Nephron progenitor cell (in vitro differentiated cells): Measurements from ENCODE around the gene GRAMD1A.

ENCODE experiments used
- DNase-seq: peaks from one replicate; pipeline ENCODE4 v3.0.0; 2021
- H3K27ac Mint-ChIP-seq: 2 replicates; pipeline ENCODE4 v1.8.0; 2021; ENCODE audit warnings: mild to moderate bottlenecking, moderate library complexity, mixed read lengths
- H3K27me3 Mint-ChIP-seq: 2 replicates; pipeline ENCODE4 v1.8.0; 2021; ENCODE audit warnings: mild to moderate bottlenecking, low read depth, mixed read lengths; ENCODE audit not compliant: poor library complexity
- H3K36me3 Mint-ChIP-seq: 2 replicates; pipeline ENCODE4 v1.8.0; 2021; ENCODE audit warnings: low read depth, mixed read lengths
- H3K4me1 Mint-ChIP-seq: 2 replicates; pipeline ENCODE4 v1.8.0; 2021; ENCODE audit warnings: mixed read lengths
- H3K4me3 Mint-ChIP-seq: 2 replicates; pipeline ENCODE4 v1.8.0; 2021; ENCODE audit warnings: mild to moderate bottlenecking, moderate library complexity, mixed read lengths
- H3K9me3 Mint-ChIP-seq: 2 replicates; pipeline ENCODE4 v1.8.0; 2021; ENCODE audit warnings: mild to moderate bottlenecking, moderate library complexity, mixed read lengths
- CTCF ChIP-seq: fragments of 200-600 bp; sonication (generic); IDR thresholded peaks from 2 replicates; pipeline ENCODE4 v1.5.0; 2021; ENCODE audit warnings: antibody characterized with exemption

Gene GRAMD1A

GRCh38 chr19:35037716-35038622, 37.8 kb downstream of the GRAMD1A start:
- Mint-ChIP-seq H3K27me3 (peaks cover 17% of the 10 kb centered on the region), H3K27ac (no peak overlapping the region), H3K36me3 (peaks cover 9% of the 10 kb centered on the region), H3K4me3 (no peak overlapping the region), H3K4me1 (peaks cover 60% of the 10 kb centered on the region), H3K9me3 (no peaks in the 10 kb centered on the region)
- TF ChIP-seq CTCF = no peak
- DNase-seq = no peak

- peak overlapping the region; percentile 45 for H3K4me3 Mint-ChIP-seq
- no peak for TF ChIP-seq CTCF
- DNase-seq = peak; percentile 43
These were observed 38.7 kb downstream of the GRAMD1A start for GRCh38 chr19:35038623-35039512.

GRCh38 chr19:35039881-35040825, 40.0 kb downstream of the GRAMD1A start:
- Mint-ChIP-seq H3K4me3 (peak overlapping the region; percentile 56), H3K27ac (peak overlapping the region; percentile 36), H3K36me3 (no peaks in the 10 kb centered on the region), H3K9me3 (no peaks in the 10 kb centered on the region), H3K27me3 (peaks cover 7% of the 10 kb centered on the region), H3K4me1 (peaks cover 71% of the 10 kb centered on the region)
- DNase-seq = no peak
- no peak for TF ChIP-seq CTCF

More at GRCh38 chr19:35038623-35039512, 38.7 kb downstream of the GRAMD1A start:
- peaks cover 58% of the 10 kb centered on the region for H3K4me1 Mint-ChIP-seq
- H3K36me3 Mint-ChIP-seq = peaks cover 4% of the 10 kb centered on the region
- H3K9me3 Mint-ChIP-seq = no peaks in the 10 kb centered on the region
- H3K27me3 Mint-ChIP-seq = peaks cover 9% of the 10 kb centered on the region
- H3K27ac Mint-ChIP-seq = peak overlapping the region; percentile 39

GRCh38 chr19:35040826-35041547, 40.9 kb downstream of the GRAMD1A start:
- Mint-ChIP-seq H3K27me3 (peaks cover 11% of the 10 kb centered on the region), H3K4me3 (peak overlapping the region; percentile 56), H3K27ac (no peak overlapping the region), H3K4me1 (peaks cover 79% of the 10 kb centered on the region), H3K36me3 (no peaks in the 10 kb centered on the region), H3K9me3 (no peaks in the 10 kb centered on the region)
- peak; percentile 73 for DNase-seq
- no peak for TF ChIP-seq CTCF

GRCh38 chr19:35041548-35042055, 41.5 kb downstream of the GRAMD1A start, which contains the start of gene HPN:
Gene HPN, plus strand, starts transcription at chr19:35041721. Its CDS starts 786 bp downstream, at chr19:35042507.
- H3K36me3 Mint-ChIP-seq = no peaks in the 10 kb centered on the region
- no peaks in the 10 kb centered on the region for H3K9me3 Mint-ChIP-seq
- H3K27ac Mint-ChIP-seq = no peak within 1 kb of the TSS
- TF ChIP-seq CTCF = no peak
- peaks cover 79% of the 10 kb centered on the region for H3K4me1 Mint-ChIP-seq
- H3K27me3 Mint-ChIP-seq = peaks cover 11% of the 10 kb centered on the region
- H3K4me3 Mint-ChIP-seq = peak within 1 kb of the TSS; percentile 56
- DNase-seq = peak; percentile 32
